Activated naive CD4-positive, alpha-beta T cell treated with anti-CD3 and anti-CD28 coated beads, Interleukin-2, amount 10 ng/mL, durations not matched to agents 7 days and 5 days (primary cell): ENCODE data around the gene IQCH.

Experiments used
- CTCF ChIA-PET: fragments of 350-600 bp; sonication (Branson Sonifier 250); formaldehyde crosslinking; loops from one replicate; lab custom pipeline; 2021; ENCODE audit warnings: antibody characterized with exemption; lab: Charles Lee
- DNase-seq: peaks from one replicate; pipeline ENCODE4 v3.0.0-alpha.2; 2020
- H3K27ac Mint-ChIP-seq: one replicate; pipeline ENCODE4 v1.8.0; 2021; ENCODE audit warnings: mild to moderate bottlenecking, moderate library complexity, mixed read lengths
- H3K27me3 Mint-ChIP-seq: one replicate; pipeline ENCODE4 v1.8.0; 2021; ENCODE audit warnings: mild to moderate bottlenecking, mixed read lengths
- H3K36me3 Mint-ChIP-seq: one replicate; pipeline ENCODE4 v1.8.0; 2021; ENCODE audit warnings: mixed read lengths
- H3K4me1 Mint-ChIP-seq: one replicate; pipeline ENCODE4 v1.8.0; 2021; ENCODE audit warnings: mixed read lengths
- H3K4me3 Mint-ChIP-seq: one replicate; pipeline ENCODE4 v1.8.0; 2021; ENCODE audit warnings: mild to moderate bottlenecking, moderate library complexity, mixed read lengths
- H3K9me3 Mint-ChIP-seq: one replicate; pipeline ENCODE4 v1.8.0; 2021; ENCODE audit warnings: mixed read lengths

The IQCH gene

DNA sequence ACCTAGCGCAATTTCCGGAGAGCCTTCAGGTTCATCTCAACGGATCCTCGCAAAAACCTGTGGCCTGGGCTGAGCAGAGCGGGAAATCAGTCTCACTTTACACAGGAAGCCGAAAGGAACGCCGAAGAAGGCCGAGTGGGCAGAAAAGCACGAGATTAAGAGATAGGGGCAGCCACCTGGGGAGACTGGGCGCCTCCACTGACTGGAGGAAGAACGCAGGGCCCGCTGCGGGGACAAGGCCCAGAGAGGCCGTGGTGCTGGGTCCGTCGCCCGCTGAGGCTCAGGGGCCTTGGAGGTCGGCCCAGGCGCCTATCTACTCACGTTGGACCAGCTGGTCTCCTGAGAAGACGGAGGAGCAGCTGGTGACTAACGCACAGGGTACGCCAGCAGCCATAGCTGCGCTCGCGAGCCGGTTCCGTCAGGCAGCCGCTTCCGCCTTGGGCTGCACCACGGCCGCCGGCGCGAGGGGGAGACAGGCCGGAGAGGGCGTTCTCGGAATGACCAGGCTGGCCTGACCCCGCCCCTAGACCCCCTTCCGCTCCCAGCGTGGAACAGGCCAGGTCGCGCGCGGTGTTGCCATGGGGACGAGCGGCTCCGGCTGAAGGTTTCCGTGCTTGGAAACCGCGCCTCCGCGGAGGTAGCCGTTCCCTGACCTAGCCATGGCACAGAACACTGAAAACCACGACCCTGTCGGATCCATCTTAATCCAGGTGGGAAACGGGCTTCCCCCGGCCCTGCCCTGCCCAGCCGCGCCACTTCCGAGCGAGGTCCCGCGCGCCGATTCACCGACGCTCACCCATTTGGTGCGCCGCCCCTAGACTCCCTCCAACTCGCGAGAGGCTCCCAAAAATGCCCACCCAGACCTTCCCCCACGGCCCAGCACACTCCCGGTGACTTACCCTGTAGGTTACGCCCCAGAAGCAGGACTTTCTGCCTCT lies at the start of gene IQCH, which contains the start of gene AAGAB:
Gene IQCH, plus strand, starts transcription at position 549 of the 938 bp plus-strand sequence. Its CDS starts 111 bp downstream, at position 660.
Gene AAGAB, minus strand, starts transcription at position 424 of the 938 bp plus-strand sequence. Its CDS starts 30 bp downstream, at position 394.
- Mint-ChIP-seq H3K27ac (peak within 1 kb of the TSS; percentile 97), H3K4me3 (peak within 1 kb of the TSS; percentile 98), H3K4me1 (peaks cover 43% of the 10 kb centered on the region), H3K27me3 (peaks cover 14% of the 10 kb centered on the region), H3K9me3 (no peaks in the 10 kb centered on the region), H3K36me3 (peaks cover 10% of the 10 kb centered on the region)
- CTCF ChIA-PET: interaction anchor here (1.0 kb wide), 1 partner anchor 308 kb away, joined by 3 read pairs; no protein-coding TSS in a partner anchor
- DNase-seq: peak; percentile 98

DNA sequence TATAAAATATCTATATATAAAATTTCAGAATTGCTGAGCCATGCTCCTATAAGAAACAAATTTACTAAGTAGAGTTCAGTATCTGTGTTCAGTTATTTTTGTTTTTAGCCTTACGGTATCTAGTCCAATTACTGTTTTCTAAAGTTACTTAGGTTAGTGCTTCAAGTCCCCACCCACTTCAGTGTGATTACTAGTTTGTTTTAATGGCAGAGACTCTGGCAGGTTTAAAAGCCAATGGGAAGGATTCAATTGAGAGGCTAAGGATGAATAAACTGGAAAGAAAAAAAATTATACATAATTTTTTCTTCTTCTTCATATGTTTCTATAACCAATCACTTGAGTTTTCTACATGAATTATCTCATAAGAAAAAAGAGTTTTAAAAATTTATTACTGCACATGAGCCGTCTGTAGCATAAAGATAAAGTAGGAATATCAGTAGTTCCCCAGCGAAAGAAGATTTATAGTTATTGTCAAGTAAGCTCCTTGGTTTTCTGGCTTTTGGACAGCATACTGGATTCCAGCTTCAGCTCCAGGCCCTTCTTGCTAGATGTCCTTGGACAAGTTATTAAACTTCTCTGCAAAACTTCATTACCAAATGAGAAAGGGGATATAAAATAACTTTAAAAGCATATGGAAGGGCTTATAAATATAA lies 46.9 kb upstream of the IQCH start:
- Mint-ChIP-seq H3K4me3 (no peak overlapping the region), H3K9me3 (no peaks in the 10 kb centered on the region), H3K36me3 (peaks cover 50% of the 10 kb centered on the region), H3K4me1 (no peaks in the 10 kb centered on the region), H3K27ac (no peak overlapping the region), H3K27me3 (no peaks in the 10 kb centered on the region)
- DNase-seq: no peak
- CTCF ChIA-PET: no interaction called here

DNA sequence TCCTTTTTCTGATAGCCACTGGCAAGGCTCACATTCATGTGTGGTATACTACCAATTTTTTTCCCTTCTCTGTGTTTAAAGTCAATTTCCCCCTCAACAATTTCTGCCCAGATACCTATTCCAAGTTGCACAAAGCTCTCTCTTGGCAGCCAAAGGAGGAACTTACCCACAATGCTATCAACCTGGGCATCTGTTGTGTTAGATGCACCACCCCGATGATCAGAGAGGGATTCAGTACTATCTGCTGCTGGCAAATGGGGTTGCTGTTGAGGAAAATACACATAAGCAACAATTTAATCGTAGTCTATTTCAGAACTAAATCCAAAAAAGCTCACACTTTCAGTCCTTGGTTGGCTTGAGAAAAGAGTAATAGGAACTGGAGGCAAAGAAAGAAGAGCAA lies 46.2 kb upstream of the IQCH start:
- H3K36me3 Mint-ChIP-seq: peaks cover 44% of the 10 kb centered on the region
- H3K4me3 Mint-ChIP-seq: no peak overlapping the region
- CTCF ChIA-PET: interaction anchor here (0.7 kb wide), 1 partner anchor 981 kb away, joined by 3 read pairs; no protein-coding TSS in a partner anchor

DNA sequence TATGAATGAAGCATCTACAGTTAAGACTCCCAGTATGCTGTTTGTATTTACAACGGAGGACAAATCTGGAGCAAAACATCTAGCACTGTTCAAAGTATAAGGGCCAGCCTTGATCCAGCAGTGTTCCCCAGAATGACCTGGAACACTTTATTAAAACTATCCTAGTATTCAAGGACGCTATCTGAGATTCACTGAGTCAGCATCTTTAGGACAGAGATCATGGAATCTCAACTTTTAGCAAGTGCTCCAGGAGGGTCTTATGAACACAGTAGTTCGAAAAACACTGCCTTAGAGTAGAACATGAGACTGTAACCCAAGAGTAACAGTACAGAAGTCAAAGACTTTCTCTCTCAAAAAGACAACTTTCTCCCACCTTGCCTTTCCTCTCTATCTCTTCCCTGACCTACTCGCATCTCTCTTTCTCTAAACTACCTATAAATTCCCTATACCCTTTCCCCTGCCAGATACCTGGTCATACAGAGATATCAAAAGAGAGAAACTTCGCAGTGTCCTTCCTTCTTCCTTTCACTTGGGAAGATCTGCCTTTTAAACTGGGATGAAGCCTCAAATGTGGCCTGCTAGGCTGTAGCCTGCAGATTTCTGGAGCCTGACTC lies 43.9 kb upstream of the IQCH start:
- Mint-ChIP-seq H3K27me3 (no peaks in the 10 kb centered on the region), H3K36me3 (peaks cover 32% of the 10 kb centered on the region), H3K4me3 (no peak overlapping the region), H3K9me3 (no peaks in the 10 kb centered on the region), H3K4me1 (no peaks in the 10 kb centered on the region), H3K27ac (no peak overlapping the region)
- CTCF ChIA-PET: no interaction called here
- no peak for DNase-seq

More for the DNA sequence above, 46.2 kb upstream of the IQCH start:
- Mint-ChIP-seq H3K9me3 (no peaks in the 10 kb centered on the region), H3K27ac (no peak overlapping the region), H3K4me1 (no peaks in the 10 kb centered on the region), H3K27me3 (no peaks in the 10 kb centered on the region)
- no peak for DNase-seq

DNA sequence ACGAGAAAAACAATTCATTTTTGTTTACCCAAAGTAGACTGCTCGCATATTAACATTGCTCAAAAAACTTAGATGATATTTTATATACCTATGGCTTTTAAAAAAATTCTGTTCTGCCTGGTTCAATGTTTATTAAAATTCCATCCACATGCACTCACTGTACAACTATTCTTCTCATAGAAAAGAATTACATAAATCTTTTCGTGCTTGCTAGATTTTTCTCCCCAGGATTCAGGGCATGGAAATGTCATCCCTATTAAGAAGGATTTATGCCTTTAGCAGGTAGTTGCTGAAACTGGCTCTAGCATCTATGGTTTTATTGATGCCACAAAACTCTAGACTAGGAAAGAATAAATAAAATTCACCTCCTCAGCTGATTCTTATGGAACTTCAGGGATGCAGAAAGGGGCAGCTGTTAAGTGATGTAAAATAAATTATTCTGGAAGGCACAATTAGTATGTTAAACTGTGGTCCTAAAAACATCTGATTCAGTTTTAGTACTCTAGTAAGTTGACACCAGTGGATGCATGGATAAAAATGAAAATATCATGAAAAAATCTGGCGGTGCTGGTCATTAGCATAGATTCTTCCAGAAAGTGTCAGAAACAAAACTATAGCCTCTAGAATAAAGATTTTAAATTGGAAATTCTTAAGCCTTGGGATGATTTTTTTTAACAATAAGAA lies 41.8 kb upstream of the IQCH start:
- Mint-ChIP-seq H3K9me3 (no peaks in the 10 kb centered on the region), H3K36me3 (peaks cover 30% of the 10 kb centered on the region), H3K4me1 (no peaks in the 10 kb centered on the region), H3K27me3 (no peaks in the 10 kb centered on the region), H3K27ac (no peak overlapping the region), H3K4me3 (no peak overlapping the region)
- no peak for DNase-seq
- CTCF ChIA-PET: no interaction called here

DNA sequence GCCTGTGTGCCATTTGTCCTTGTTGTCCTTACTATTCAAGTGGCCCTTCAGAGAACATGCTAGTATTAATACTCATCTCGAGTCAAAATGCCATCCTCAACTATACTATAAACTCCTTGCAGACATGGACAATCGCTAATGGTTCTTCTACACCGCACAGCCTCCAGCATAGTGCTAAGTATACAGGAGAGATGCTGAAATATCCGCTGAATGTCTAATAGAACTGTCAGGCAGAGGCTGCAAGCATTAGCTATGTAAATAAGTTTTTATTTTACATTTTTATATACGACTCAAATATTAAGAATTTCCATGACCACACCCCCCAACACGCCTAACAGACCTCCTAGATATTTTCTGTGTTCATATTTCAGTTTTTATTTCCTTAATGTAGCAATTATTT lies 39.5 kb upstream of the IQCH start:
- CTCF ChIA-PET: no interaction called here
- H3K4me3 Mint-ChIP-seq: no peak overlapping the region
- no peaks in the 10 kb centered on the region for H3K27me3 Mint-ChIP-seq
- H3K4me1 Mint-ChIP-seq: no peaks in the 10 kb centered on the region
- no peak overlapping the region for H3K27ac Mint-ChIP-seq
- no peak for DNase-seq
- no peaks in the 10 kb centered on the region for H3K9me3 Mint-ChIP-seq
- peaks cover 35% of the 10 kb centered on the region for H3K36me3 Mint-ChIP-seq

DNA sequence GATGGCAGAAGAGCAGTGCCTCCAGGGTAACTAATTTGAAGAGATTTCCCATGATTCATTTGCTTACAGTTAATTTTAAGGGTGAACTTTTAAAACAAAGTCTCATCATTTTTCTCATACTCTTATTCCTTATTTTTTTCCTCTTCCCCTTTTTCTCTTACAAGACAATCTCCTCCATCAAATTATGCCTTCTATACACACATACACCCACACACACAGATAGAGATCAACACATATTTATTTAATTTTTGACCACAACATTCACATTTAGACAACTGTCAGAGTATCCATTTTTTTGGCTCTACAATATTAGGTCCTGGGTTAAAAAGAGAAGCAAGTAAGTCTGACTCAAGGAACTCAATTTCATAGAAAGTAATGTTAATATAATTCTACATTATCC lies 37.7 kb upstream of the IQCH start:
- no peak overlapping the region for H3K4me3 Mint-ChIP-seq
- no peaks in the 10 kb centered on the region for H3K9me3 Mint-ChIP-seq
- CTCF ChIA-PET: no interaction called here
- no peaks in the 10 kb centered on the region for H3K4me1 Mint-ChIP-seq
- H3K27me3 Mint-ChIP-seq: no peaks in the 10 kb centered on the region
- H3K27ac Mint-ChIP-seq: no peak overlapping the region
- DNase-seq: no peak
- H3K36me3 Mint-ChIP-seq: peaks cover 31% of the 10 kb centered on the region

DNA sequence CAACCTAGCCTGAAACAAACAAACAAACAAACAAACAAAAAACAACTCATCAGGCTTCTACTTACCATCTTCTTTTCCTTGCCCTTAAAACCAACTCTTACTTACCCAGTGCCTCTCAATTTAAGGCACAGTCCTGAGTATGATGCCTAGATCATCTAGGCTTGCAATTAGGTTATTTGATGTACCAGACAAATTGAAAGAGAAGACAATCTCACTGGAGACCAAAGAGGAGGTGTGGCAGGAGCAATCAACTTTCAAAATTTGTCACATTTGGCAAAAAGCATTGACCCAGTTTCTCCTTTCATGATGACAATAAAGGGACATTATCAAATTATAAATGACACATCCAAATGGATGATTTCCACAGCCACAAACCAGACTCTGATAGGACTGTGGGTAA lies 36.2 kb upstream of the IQCH start:
- no peak overlapping the region for H3K27ac Mint-ChIP-seq
- H3K9me3 Mint-ChIP-seq: no peaks in the 10 kb centered on the region
- H3K36me3 Mint-ChIP-seq: peaks cover 31% of the 10 kb centered on the region
- H3K4me1 Mint-ChIP-seq: no peaks in the 10 kb centered on the region
- no peak overlapping the region for H3K4me3 Mint-ChIP-seq
- no peak for DNase-seq
- no peaks in the 10 kb centered on the region for H3K27me3 Mint-ChIP-seq
- CTCF ChIA-PET: no interaction called here

DNA sequence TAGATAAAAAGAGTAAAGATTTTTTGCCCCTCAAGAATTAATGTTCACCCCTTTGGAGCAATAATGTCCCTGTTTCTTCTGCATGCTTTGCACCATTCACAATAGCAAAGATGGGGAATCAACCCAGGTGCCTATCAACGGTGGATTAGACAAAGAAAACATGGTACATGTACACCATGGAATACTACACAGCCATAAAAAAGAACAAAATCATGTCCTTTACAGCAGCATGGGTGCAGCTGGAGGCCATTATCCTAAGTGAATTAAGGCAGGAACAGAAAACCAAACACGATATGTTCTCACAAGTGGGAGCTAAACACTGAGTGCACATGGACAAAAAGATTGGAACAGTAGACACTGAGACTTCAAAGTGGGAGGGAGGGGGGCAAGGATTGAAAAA lies 35.3 kb upstream of the IQCH start:
- H3K4me1 Mint-ChIP-seq: no peaks in the 10 kb centered on the region
- no peaks in the 10 kb centered on the region for H3K9me3 Mint-ChIP-seq
- no peak for DNase-seq
- no peaks in the 10 kb centered on the region for H3K27me3 Mint-ChIP-seq
- peaks cover 31% of the 10 kb centered on the region for H3K36me3 Mint-ChIP-seq
- H3K27ac Mint-ChIP-seq: no peak overlapping the region
- no peak overlapping the region for H3K4me3 Mint-ChIP-seq
- CTCF ChIA-PET: interaction anchor here (0.7 kb wide), 1 partner anchor 10 kb away, joined by 3 read pairs; no protein-coding TSS in a partner anchor

DNA sequence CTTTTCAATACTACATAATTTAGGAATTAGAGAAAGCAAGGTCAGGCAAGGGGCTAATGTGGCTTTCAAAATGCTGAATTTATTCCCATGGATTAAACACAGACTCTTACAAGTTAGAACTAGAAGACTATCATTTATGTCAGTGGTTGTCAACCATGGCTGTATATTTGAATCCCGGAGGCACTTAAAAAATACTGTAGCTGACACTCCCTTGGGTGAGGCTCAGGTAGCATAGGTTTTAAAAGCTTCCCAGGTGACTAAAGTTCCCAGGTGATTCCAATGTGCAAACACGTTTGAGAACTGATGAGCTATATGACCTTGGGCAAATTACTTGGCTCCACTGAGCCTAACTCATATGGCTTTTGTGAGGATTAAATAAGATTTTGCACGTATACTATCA lies 29.7 kb upstream of the IQCH start:
- H3K36me3 Mint-ChIP-seq: peaks cover 28% of the 10 kb centered on the region
- H3K27me3 Mint-ChIP-seq: no peaks in the 10 kb centered on the region
- CTCF ChIA-PET: interaction anchor here (0.6 kb wide), 1 partner anchor 148 kb away, joined by 4 read pairs; no protein-coding TSS in a partner anchor
- no peak overlapping the region for H3K4me3 Mint-ChIP-seq
- H3K4me1 Mint-ChIP-seq: peaks cover 16% of the 10 kb centered on the region
- DNase-seq: no peak
- H3K9me3 Mint-ChIP-seq: no peaks in the 10 kb centered on the region
- H3K27ac Mint-ChIP-seq: no peak overlapping the region

DNA sequence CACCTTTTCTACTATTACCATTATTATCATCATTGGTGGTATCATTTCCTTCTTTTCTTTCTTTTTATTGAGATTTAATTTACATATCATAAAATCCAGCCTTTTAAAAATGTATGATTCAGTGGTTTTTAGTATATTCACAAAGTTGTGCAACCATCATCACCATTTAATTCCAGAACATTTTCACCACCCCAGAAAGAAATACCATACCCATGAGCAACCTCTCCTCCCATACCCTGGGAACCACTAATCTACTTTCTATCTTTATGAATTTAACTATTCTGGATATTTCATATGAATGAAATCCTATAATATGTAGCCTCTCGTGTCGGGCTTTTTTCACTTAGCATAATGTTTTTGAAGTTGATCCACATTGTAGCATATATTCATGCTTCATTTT lies 29.2 kb upstream of the IQCH start:
- Mint-ChIP-seq H3K9me3 (no peaks in the 10 kb centered on the region), H3K36me3 (peaks cover 29% of the 10 kb centered on the region), H3K27ac (no peak overlapping the region), H3K27me3 (no peaks in the 10 kb centered on the region), H3K4me3 (no peak overlapping the region), H3K4me1 (peaks cover 16% of the 10 kb centered on the region)
- DNase-seq: no peak
- CTCF ChIA-PET: interaction anchor here (0.6 kb wide), 1 partner anchor 149 kb away, joined by 4 read pairs; no protein-coding TSS in a partner anchor

DNA sequence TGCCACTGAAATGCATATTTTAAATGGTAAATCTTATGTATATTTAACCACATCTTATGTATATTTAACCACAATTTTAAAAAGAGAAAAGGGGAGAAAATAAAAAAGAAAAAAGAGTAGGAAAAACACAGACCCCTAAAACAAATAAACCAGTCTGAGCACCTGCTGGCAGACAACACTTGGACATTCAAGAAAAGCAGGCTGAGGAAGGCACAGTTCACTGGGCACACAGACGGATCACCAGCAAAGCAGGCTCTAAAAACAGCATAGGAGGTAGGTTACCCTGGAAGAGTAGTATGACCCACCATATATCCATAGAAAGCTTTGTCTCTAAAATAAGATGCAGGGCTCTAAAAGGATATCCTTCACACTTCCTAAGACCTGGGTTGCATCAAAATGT lies 27.2 kb upstream of the IQCH start:
- no peak overlapping the region for H3K4me3 Mint-ChIP-seq
- peaks cover 44% of the 10 kb centered on the region for H3K36me3 Mint-ChIP-seq
- CTCF ChIA-PET: interaction anchor here (1.1 kb wide), 1 partner anchor 282 kb away, joined by 3 read pairs; no protein-coding TSS in a partner anchor
- H3K27ac Mint-ChIP-seq: no peak overlapping the region
- no peak for DNase-seq
- H3K9me3 Mint-ChIP-seq: no peaks in the 10 kb centered on the region
- H3K27me3 Mint-ChIP-seq: no peaks in the 10 kb centered on the region
- peaks cover 16% of the 10 kb centered on the region for H3K4me1 Mint-ChIP-seq

DNA sequence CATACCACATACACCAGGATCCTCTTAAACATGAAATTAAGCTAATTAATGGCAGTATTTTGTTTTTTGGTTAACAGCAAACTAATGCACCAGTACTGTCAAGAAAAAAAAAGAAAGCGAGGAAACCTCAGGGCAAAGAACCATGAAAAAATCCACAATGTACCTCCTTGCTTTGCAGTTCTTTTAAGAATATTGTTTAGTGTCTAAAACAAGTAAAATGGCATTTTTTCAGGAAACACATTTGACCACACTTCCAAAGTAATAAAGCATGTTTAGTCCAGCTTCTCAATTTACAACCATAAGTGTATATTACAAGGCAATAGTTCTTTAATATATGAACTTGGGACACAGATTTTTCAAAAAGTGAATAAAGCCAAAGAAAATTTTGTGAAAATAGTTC lies 26.7 kb upstream of the IQCH start:
- no peak overlapping the region for H3K27ac Mint-ChIP-seq
- peaks cover 16% of the 10 kb centered on the region for H3K4me1 Mint-ChIP-seq
- H3K36me3 Mint-ChIP-seq: peaks cover 48% of the 10 kb centered on the region
- no peaks in the 10 kb centered on the region for H3K9me3 Mint-ChIP-seq
- DNase-seq: no peak
- CTCF ChIA-PET: interaction anchor here (1.1 kb wide), 1 partner anchor 282 kb away, joined by 3 read pairs; no protein-coding TSS in a partner anchor
- H3K4me3 Mint-ChIP-seq: no peak overlapping the region
- H3K27me3 Mint-ChIP-seq: no peaks in the 10 kb centered on the region
